Pancreas (tissue), 10 donors: ENCODE data around the gene PHAF1. TPM values are rescaled to one million over a fixed set of nuclear protein-coding genes. Genes with fewer than 3 reads are reported as not detected.
A peak's percentile ranks its signal among the peaks of the same experiment; 100 is the strongest.

Experiments
- ATAC-seq, 4 donors: fragments of 200-7000 bp; cut with Tn5 transposase; one replicate each; pipeline versions ENCODE4 v1.8.0 to v1.9.1; 2020; ENCODE audit warnings: mild to moderate bottlenecking in 4 of 4, moderate library complexity in 4 of 4
- DNase-seq, 6 donors: peaks; one replicate each; pipeline ENCODE4 v3.0.0-alpha.2; 2020
- FAIRE-seq: peaks from 2 replicates; lab custom pipeline; 2012; peaks lifted over from hg19 to GRCh38; lab: Jason Lieb, UNC
- H3K27ac ChIP-seq, 4 donors: fragments of 200-600 bp; sonication (generic); 1 replicate in 3 of 4; 2 replicates in 1 of 4; pipeline versions ENCODE4 v1.5.0 to v1.8.0; 2020
- H3K27me3 ChIP-seq, 4 donors: fragments of 200-600 bp; one replicate each; pipeline ENCODE4 v1.8.0; 2021
- H3K36me3 ChIP-seq, 3 donors: fragments of 200-600 bp; sonication (generic) in 1 of 3; one replicate each; pipeline versions ENCODE4 v1.5.0 to v1.8.0; 2020 to 2021
- H3K4me1 ChIP-seq, 3 donors: fragments of 200-600 bp; one replicate each; pipeline ENCODE4 v1.8.0; 2021
- H3K4me3 ChIP-seq, 4 donors: fragments of 200-600 bp; sonication (generic) in 2 of 4; one replicate each; pipeline versions ENCODE4 v1.5.0 to v1.8.0; 2020 to 2021
- H3K9me3 ChIP-seq, 4 donors: fragments of 200-600 bp; one replicate each; pipeline ENCODE4 v1.8.0; 2021
- CTCF ChIP-seq, 4 donors: fragments of 200-600 bp; sonication (generic) in 3 of 4; IDR thresholded peaks; one replicate each; pipeline versions ENCODE4 v1.5.0 to v1.8.0; 2021; ENCODE audit warnings: antibody characterized with exemption in 4 of 4
- WGBS, 2 donors: extraction: QIAGEN DNeasy Blood & Tissue Kit; methylation state at CpG; one replicate each; pipeline ENCODE4 v1.1.7; 2013; 5-methylcytosine and 5-hydroxymethylcytosine counted together
- intact Hi-C, 3 donors: fragments of 100-400 bp; cut with DNase I; formaldehyde crosslinking; loops; one replicate each; pipeline versions ENCODE4 v1.11.1 to v1.14.2; 2022
- polyA plus RNA-seq, 2 donors: library from polyadenylated mRNA; stranded (reverse); fragments of 200-250 nt; gene quantifications; one replicate each; pipeline ENCODE4 v1.2.3, GENCODE V29; 2013
- total RNA-seq, 6 donors: library from RNA; stranded (reverse); fragmentation: NEBNext Ultra II Directional in 4 of 6; extraction: Animal tissue kit (Norgen Biotek cat#: 25700) in 4 of 6; gene quantifications; one replicate each; pipeline versions ENCODE4 v1.2.1 to v1.2.4, GENCODE V29; 2021 to 2023
- donor health status: healthy with polysubstance abuse.
- donor health status: DM: no; HTN: no; CAD: no; lungs with moderate emphysema.
- donor health status: DM: no; HTN: no; CAD: no.
- donor health status: control.
- donor health status: control.
- donor health status: Bipolar disorder and iron deficiency.
- donor health status: DM: yes; HTN: yes; CAD: no.
- donor health status: DM: no; HTN: no; CAD: no.
- donor health status: DM: no; HTN: no; CAD: no.
- donor health status: DM: yes; HTN: yes; CAD: no.

The PHAF1 gene
- total and polyA plus RNA-seq, 8 donors: 2.8 to 8.9 (median 4.9) TPM

DNA sequence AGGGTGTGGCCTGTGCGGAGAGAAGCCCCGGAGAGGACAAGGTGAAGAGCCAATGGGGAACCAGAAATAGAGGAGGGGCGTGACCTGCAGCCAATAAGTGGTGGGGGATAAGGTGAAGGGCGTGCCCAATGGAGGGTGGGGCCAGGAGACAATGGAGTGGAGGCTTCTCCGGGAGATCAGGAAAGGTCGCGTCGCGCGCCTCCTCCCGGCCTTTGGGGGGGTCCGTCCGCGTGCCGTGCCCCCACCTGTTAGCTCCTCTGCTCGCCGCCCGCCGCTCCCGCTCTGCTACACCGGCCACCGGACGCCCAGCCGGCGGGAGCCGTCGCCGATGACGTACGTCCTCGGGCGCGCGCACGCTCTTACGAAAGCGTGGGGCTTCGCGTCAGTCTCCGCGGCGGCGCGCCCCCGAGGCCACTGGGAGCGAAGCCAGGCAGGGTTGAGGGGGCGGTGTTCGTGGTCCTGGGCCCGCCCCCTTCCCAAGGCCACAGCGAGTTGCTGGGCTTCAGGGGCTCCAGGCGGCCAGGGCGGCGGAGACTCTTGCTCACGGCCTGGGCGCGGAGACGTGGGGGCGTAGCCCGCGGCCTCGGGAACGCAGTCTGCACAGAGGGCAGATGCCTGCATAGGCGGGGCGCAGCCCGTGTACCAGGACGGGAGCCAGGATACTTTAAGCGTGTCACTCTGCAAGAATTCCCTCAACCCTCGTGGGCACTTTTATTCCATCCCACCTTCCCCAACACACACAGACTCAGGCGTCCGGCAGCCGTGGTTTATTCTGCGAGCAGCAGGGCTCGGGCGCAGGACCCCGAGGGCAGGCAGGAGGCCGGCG is 74.1 kb downstream of the PHAF1 start, which contains the start of gene MATCAP1:
Gene MATCAP1 (minus strand): TSS at position 337 of the 826 bp plus-strand sequence. CDS start 3,353 bp downstream, outside the sequence.
- ATAC-seq: peak; percentile 90 to 94 (median 90)

GRCh38 chr16:67184453-67184994 is 74.8 kb downstream of the PHAF1 start:
- DNase-seq (peak in 3 of 6 donors; percentile 64 to 86 (median 77)), ATAC-seq (peak; percentile 18 to 35 (median 20)), FAIRE-seq (no peak)
- H3K4me3 ChIP-seq: peak overlapping the region; percentile 52 to 74 (median 64)
- WGBS, 2 donors: 7% methylated on average over 57 to 59 of the region's 59 CpGs
- H3K4me1 ChIP-seq: peaks cover 4 to 15% (median 12%) of the 10 kb centered on the region in 3 donors
- no peaks in the 10 kb centered on the region for H3K36me3 ChIP-seq
- no peak for TF ChIP-seq CTCF (IDR thresholded peaks at IDR 0.05)
- no peaks in the 10 kb centered on the region for H3K27me3 ChIP-seq
- intact Hi-C loops: loop anchor here in 1 of 3 donors (10.0 kb wide), 1 partner anchor 170 kb away; no protein-coding TSS in a partner anchor
- no peaks in the 10 kb centered on the region for H3K9me3 ChIP-seq
- peak overlapping the region; percentile 91 to 98 (median 97) for H3K27ac ChIP-seq

More for the DNA sequence above, 74.1 kb downstream of the PHAF1 start, which contains the start of gene MATCAP1:
- no peak for TF ChIP-seq CTCF (IDR thresholded peaks at IDR 0.05)
- H3K9me3 ChIP-seq: no peaks in the 10 kb centered on the region
- FAIRE-seq (peak; percentile 98), DNase-seq (peak; percentile 92 to 96 (median 94))
- H3K27ac ChIP-seq: peak within 1 kb of the TSS; percentile 91 to 98 (median 97)
- intact Hi-C loops: loop anchor here in 1 of 3 donors (10.0 kb wide), 1 partner anchor 169 kb away; no protein-coding TSS in a partner anchor
- no peaks in the 10 kb centered on the region for H3K36me3 ChIP-seq
- peaks cover 4 to 15% (median 12%) of the 10 kb centered on the region in 3 donors for H3K4me1 ChIP-seq
- H3K27me3 ChIP-seq: no peaks in the 10 kb centered on the region
- H3K4me3 ChIP-seq: peak within 1 kb of the TSS; percentile 52 to 74 (median 64)
- WGBS, 2 donors: 0 to 1% methylated on average over 71 to 77 of the region's 77 CpGs

DNA sequence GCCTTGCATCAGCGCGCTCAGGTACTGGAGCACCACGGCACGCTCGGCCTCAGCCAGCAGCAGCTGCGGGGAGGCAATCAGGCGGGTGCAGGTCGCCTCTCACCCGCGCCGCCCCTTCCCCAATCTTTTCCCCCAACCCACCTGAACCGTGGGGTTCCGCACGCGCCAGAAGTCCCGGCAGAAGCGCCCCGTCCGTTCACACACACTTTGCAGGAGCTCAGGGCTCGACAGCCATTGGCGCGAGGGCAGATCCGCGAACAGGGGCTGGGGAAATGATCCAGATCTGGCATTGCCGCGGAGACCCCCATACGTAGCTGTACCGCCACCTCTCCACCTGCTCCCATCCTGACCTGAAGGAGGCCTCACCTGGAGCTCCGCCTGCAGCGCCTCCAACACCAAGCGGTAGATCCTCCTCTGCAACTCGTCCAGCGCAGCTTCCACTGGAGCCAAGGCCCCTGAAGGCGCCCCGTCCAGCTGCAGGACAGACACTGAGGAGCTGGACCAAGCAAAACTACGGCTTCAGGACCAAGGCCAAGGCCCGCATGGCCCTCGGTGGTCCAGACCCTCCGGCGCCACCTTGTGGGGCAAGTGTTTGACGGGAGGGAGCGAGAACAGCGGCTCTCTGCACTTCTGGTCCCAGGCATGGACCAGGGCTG is 75.4 kb downstream of the PHAF1 start:
- TF ChIP-seq CTCF (IDR thresholded peaks at IDR 0.05): peak; percentile 64 to 75 (median 74)
- no peaks in the 10 kb centered on the region for H3K27me3 ChIP-seq
- H3K4me1 ChIP-seq: peaks cover 4 to 15% (median 12%) of the 10 kb centered on the region in 3 donors
- H3K9me3 ChIP-seq: no peaks in the 10 kb centered on the region
- no peak overlapping the region for H3K27ac ChIP-seq
- peak; percentile 88 to 97 (median 93) for DNase-seq
- no peaks in the 10 kb centered on the region for H3K36me3 ChIP-seq
- 13 to 14% methylated on average over 42 to 43 of the region's 43 CpGs for WGBS, 2 donors
- FAIRE-seq: no peak
- peak overlapping the region in 2 of 4 donors; percentile 52 to 64 for H3K4me3 ChIP-seq
- ATAC-seq: peak; percentile 57 to 72 (median 67)
- intact Hi-C loops: loop anchor here in 1 of 3 donors (10.0 kb wide), 1 partner anchor 170 kb away; no protein-coding TSS in a partner anchor

- Histone ChIP-seq H3K4me1 (peaks cover 4 to 15% (median 12%) of the 10 kb centered on the region in 3 donors), H3K9me3 (no peaks in the 10 kb centered on the region), H3K27ac (no peak overlapping the region), H3K36me3 (no peaks in the 10 kb centered on the region), H3K4me3 (peak overlapping the region in 1 of 4 donors; percentile 4), H3K27me3 (no peaks in the 10 kb centered on the region)
- ATAC-seq (no peak), FAIRE-seq (no peak), DNase-seq (no peak)
- intact Hi-C loops: loop anchor here in 1 of 3 donors (10.0 kb wide), 1 partner anchor 171 kb away; no protein-coding TSS in a partner anchor
- WGBS, 2 donors: 6 to 7% methylated on average over 12 of the region's 12 CpGs
- no peak for TF ChIP-seq CTCF (IDR thresholded peaks at IDR 0.05)
These were observed 76.0 kb downstream of the PHAF1 start for GRCh38 chr16:67185651-67186134.
